Measurements from ENCODE around the gene LIPM.

LIPM gene

GRCh38 chr10:88854684-88855083 is 52.2 kb downstream of the LIPM start:
- TF ChIP-seq CTCF (conservative IDR thresholded peaks at IDR 0.05; ENCODE audit: low read length): no peak
- no peak for TF ChIP-seq EZH2phosphoT487 (IDR thresholded peaks at IDR 0.05; ENCODE audit: borderline replicate concordance)
- Histone ChIP-seq H3F3A (ENCODE audit: low read depth) (no peaks in the 10 kb centered on the region), H3K4me3 (ENCODE audit: low read length, poor library complexity, severe bottlenecking) (no peak overlapping the region), H2AFZ (ENCODE audit: low read length) (peak overlapping the region; percentile 61; the same call in 1 of the 2 replicates), H3K9me3 (ENCODE audit: insufficient read depth, low read depth, low read length) (no peaks in the 10 kb centered on the region), H3K4me2 (ENCODE audit: low read depth, low read length, poor library complexity, severe bottlenecking) (no peak overlapping the region), H3K9me2 (replicated peaks; ENCODE audit: low read depth, low read length) (no peaks in the 10 kb centered on the region), H4K20me1 (ENCODE audit: insufficient read depth, low read length, poor library complexity, severe bottlenecking) (no peaks in the 10 kb centered on the region), H3K4me1 (ENCODE audit: insufficient read depth, low read length, poor library complexity, severe bottlenecking) (peaks cover 32% of the 10 kb centered on the region), H3K9ac (ENCODE audit: low read depth, low read length, poor library complexity, severe bottlenecking) (no peak overlapping the region), H3K36me3 (ENCODE audit: insufficient read depth, low read length) (no peaks in the 10 kb centered on the region), H3K79me2 (ENCODE audit: insufficient read depth, low read length) (no peaks in the 10 kb centered on the region), H3K27me3 (ENCODE audit: insufficient read depth, low read length, poor library complexity, severe bottlenecking) (no peaks in the 10 kb centered on the region)

- Histone ChIP-seq H2AFZ (ENCODE audit: low read length) (no peak overlapping the region), H3K79me2 (ENCODE audit: insufficient read depth, low read length) (no peaks in the 10 kb centered on the region), H3K4me1 (ENCODE audit: insufficient read depth, low read length, poor library complexity, severe bottlenecking) (peaks cover 21% of the 10 kb centered on the region), H3K9ac (ENCODE audit: low read depth, low read length, poor library complexity, severe bottlenecking) (no peak overlapping the region), H3F3A (ENCODE audit: low read depth) (no peaks in the 10 kb centered on the region), H3K4me3 (ENCODE audit: low read length, poor library complexity, severe bottlenecking) (no peak overlapping the region), H3K9me3 (ENCODE audit: insufficient read depth, low read depth, low read length) (no peaks in the 10 kb centered on the region), H3K36me3 (ENCODE audit: insufficient read depth, low read length) (no peaks in the 10 kb centered on the region), H3K27me3 (ENCODE audit: insufficient read depth, low read length, poor library complexity, severe bottlenecking) (no peaks in the 10 kb centered on the region), H4K20me1 (ENCODE audit: insufficient read depth, low read length, poor library complexity, severe bottlenecking) (no peaks in the 10 kb centered on the region), H3K9me2 (replicated peaks; ENCODE audit: low read depth, low read length) (no peaks in the 10 kb centered on the region), H3K4me2 (ENCODE audit: low read depth, low read length, poor library complexity, severe bottlenecking) (no peak overlapping the region)
- TF ChIP-seq EZH2phosphoT487 (IDR thresholded peaks at IDR 0.05; ENCODE audit: borderline replicate concordance): no peak
Observed at GRCh38 chr10:88857831-88858230, 55.3 kb downstream of the LIPM start.

GRCh38 chr10:88858491-88858890 is 56.0 kb downstream of the LIPM start:
- Histone ChIP-seq H2AFZ (ENCODE audit: low read length) (no peak overlapping the region), H4K20me1 (ENCODE audit: insufficient read depth, low read length, poor library complexity, severe bottlenecking) (no peaks in the 10 kb centered on the region), H3K9me3 (ENCODE audit: insufficient read depth, low read depth, low read length) (no peaks in the 10 kb centered on the region), H3K4me1 (ENCODE audit: insufficient read depth, low read length, poor library complexity, severe bottlenecking) (peaks cover 14% of the 10 kb centered on the region), H3K27me3 (ENCODE audit: insufficient read depth, low read length, poor library complexity, severe bottlenecking) (no peaks in the 10 kb centered on the region), H3K79me2 (ENCODE audit: insufficient read depth, low read length) (no peaks in the 10 kb centered on the region), H3K4me2 (ENCODE audit: low read depth, low read length, poor library complexity, severe bottlenecking) (no peak overlapping the region), H3K9ac (ENCODE audit: low read depth, low read length, poor library complexity, severe bottlenecking) (no peak overlapping the region), H3F3A (ENCODE audit: low read depth) (no peaks in the 10 kb centered on the region), H3K4me3 (ENCODE audit: low read length, poor library complexity, severe bottlenecking) (no peak overlapping the region), H3K36me3 (ENCODE audit: insufficient read depth, low read length) (no peaks in the 10 kb centered on the region), H3K9me2 (replicated peaks; ENCODE audit: low read depth, low read length) (no peaks in the 10 kb centered on the region)
- TF ChIP-seq CTCF (conservative IDR thresholded peaks at IDR 0.05; ENCODE audit: low read length): no peak
- TF ChIP-seq EZH2phosphoT487 (IDR thresholded peaks at IDR 0.05; ENCODE audit: borderline replicate concordance): no peak

- TF ChIP-seq EZH2phosphoT487 (IDR thresholded peaks at IDR 0.05; ENCODE audit: borderline replicate concordance) (no peak), CTCF (conservative IDR thresholded peaks at IDR 0.05; ENCODE audit: low read length) (no peak)
- Histone ChIP-seq H3K4me2 (ENCODE audit: low read depth, low read length, poor library complexity, severe bottlenecking) (no peak overlapping the region), H3K9ac (ENCODE audit: low read depth, low read length, poor library complexity, severe bottlenecking) (no peak overlapping the region)
Observed at GRCh38 chr10:88861036-88861435, 58.5 kb downstream of the LIPM start.

More at GRCh38 chr10:88861036-88861435, 58.5 kb downstream of the LIPM start:
- Histone ChIP-seq H2AFZ (ENCODE audit: low read length) (no peak overlapping the region), H3K36me3 (ENCODE audit: insufficient read depth, low read length) (no peaks in the 10 kb centered on the region), H3K4me3 (ENCODE audit: low read length, poor library complexity, severe bottlenecking) (no peak overlapping the region), H3K4me1 (ENCODE audit: insufficient read depth, low read length, poor library complexity, severe bottlenecking) (no peaks in the 10 kb centered on the region), H3F3A (ENCODE audit: low read depth) (no peaks in the 10 kb centered on the region), H3K79me2 (ENCODE audit: insufficient read depth, low read length) (no peaks in the 10 kb centered on the region), H3K27me3 (ENCODE audit: insufficient read depth, low read length, poor library complexity, severe bottlenecking) (no peaks in the 10 kb centered on the region), H3K9me2 (replicated peaks; ENCODE audit: low read depth, low read length) (no peaks in the 10 kb centered on the region), H3K9me3 (ENCODE audit: insufficient read depth, low read depth, low read length) (no peaks in the 10 kb centered on the region), H4K20me1 (ENCODE audit: insufficient read depth, low read length, poor library complexity, severe bottlenecking) (no peaks in the 10 kb centered on the region)
